NCI-H1105 (cell line): ENCODE measurements around the gene FOXN3.
A peak's percentile ranks its signal among the peaks of the same experiment; 100 is the strongest.

Experiments
- DNase-seq: peaks from one replicate; lab custom pipeline; 2025; lab: John Stamatoyannopoulos, UW

Gene FOXN3

GRCh38 chr14:89190765-89191513 is 226.1 kb downstream of the FOXN3 start:
- peak; percentile 92 for DNase-seq

DNA sequence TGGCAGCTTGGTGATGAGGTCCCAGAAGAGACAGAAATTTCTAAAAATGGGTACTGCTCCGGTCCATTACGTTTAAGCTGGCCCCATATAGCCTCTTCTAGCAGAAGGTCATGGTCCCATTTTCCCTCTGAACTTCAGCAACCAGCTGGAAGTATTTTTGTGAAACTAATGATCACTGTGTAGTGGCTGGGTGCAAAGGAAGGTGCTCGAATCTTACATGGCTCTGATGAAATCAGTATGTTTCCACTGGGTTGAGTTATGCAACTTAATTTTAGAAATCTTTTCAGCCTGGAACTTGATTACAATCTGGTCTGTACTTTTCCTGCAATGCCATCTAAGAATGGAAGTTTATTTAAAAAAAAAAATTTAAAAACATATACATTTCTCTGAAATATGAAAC is 228.5 kb downstream of the FOXN3 start:
- no peak for DNase-seq

- DNase-seq: no peak
Observed at GRCh38 chr14:89187501-89187900, 229.5 kb downstream of the FOXN3 start.

DNA sequence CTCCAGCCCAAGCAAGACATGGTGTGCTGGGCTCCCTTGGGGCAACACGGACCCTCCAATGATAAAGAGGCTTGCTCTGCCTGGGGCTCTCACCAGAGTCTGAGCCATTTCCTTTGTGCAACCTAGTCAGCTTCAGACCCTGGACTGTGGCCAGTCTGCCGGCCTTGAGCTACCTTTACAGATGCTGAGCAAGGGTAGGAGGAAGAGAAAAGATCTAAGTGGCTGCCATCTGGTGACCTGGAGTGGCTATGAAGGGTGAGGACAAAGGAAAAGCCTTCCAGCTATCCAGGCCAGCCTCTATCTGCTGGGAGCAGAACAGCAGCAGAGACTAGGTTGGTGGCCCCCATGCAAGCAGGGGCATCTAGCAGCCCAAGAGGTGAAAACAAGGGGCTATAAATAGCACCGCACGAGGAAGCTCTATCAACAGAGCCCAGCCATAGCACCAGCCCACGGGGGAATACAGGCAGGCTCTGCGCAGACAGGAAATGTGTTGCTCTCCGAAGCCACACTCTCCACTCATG is 230.1 kb downstream of the FOXN3 start:
- DNase-seq: no peak

GRCh38 chr14:89185919-89186855 is 230.8 kb downstream of the FOXN3 start:
- no peak for DNase-seq

DNA sequence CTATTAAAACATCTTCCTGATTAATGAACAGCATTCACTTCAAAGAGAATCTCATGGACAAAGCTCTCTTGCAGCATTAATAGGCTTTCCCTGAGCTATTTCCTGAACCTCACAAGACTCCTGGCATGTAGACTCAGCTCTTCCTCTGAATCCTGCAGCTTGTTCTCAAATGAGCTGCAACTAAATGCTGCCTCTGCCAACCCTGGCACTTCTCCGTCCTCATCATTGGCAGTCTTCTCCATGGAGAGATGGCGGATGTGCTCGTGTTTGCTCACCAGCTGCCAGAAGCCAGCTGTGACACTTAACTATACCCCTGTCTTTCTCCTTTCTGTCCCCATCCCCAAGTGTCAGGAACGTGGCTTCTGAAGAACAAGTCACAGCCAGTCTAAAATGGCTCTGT is 232.1 kb downstream of the FOXN3 start:
- DNase-seq: no peak

DNA sequence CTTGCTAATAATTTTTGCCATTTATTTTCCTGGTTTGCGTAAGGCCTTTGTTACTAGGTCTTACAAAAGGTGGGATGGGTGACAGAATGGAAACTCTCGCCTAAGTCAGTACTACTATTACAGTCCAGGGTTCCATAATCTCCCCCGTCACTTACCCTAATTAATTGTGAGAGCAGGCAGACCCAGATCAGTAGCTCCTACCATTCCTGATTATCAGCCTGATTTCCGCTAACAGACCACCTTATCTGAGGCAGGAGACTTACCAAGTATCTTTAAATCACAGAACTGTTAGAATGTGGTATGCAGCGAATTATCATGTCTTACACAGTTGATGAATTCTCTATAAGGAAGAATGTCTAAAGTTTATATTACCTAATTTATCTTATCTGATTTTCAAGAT is 234.7 kb downstream of the FOXN3 start:
- DNase-seq: no peak

DNA sequence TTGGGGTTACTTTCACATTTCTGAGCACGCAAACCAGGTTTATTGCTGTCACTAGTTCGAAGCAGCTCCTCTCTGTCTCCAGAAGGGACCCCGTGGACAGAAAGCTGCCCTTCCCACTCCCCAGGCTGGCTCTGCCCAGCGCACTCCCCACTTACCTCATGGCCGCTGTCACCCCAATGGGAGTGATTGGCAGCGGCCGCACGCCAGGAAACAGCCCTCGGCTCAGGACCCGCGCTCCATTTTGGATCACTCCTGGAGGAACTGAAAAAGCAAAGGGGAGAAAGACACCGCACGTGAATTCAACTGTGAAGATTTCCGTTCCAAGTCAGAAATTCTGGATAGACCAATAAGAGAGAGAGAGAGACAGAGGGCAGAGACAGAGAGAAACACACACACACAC is 236.5 kb downstream of the FOXN3 start:
- DNase-seq: no peak

DNA sequence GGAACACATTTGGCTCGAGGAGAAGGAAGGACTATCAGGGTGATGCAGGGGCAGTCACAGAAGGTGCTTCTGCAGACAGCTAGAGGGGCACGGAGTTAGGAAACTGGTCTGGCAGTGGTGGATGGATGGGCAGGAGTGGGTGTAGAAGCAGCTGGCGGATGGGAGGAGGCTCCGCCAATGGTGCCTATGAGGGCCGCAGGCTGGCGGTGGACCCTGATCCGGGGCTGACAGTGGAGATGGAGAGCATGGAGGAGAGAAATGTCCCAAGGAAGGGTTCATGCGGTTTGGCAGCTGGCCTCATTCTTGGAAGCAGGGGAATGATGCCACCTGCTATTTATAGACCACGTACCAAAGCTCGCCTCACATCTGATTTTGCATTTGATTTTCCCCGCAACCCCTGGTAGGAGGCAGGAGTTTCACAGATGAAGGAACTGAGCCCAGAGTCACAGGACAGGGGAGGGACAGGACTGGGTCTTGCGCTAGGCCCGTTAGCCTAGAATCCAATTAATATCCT is 237.1 kb downstream of the FOXN3 start:
- DNase-seq: no peak

DNA sequence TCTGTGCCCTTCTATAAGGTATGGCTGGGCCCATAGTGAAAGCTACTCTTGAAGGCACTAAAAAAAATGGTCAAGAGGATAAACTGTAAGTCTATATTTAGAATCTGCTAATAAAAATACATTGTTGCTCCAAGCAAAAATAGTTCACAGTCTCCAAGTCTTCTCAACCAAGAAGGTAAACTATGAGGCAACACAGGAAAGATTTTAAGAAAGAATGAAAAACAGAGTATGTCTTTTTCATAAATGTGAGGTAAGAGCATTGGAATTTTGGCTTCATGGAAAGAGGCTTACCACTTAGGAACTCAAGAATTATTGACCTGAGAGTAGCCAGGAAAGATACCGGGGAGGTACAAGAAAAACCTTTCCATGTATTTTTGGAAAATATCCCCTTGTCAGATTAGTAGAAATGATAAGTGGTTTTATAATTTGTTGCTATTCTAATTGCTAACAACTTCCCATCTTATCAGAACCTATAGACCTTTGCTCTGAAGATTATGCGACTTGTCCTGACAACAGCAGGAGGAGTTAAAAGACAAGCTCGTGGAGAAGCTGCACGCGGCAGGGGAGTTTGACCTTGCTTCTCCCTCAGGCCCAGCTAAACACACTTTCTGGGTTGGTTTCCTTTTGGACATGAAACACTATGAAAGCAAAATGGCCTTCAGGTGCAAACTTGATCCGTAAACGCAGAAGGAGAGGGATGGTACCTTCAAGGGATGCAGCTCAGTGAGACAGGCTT is 238.1 kb downstream of the FOXN3 start:
- no peak for DNase-seq

DNA sequence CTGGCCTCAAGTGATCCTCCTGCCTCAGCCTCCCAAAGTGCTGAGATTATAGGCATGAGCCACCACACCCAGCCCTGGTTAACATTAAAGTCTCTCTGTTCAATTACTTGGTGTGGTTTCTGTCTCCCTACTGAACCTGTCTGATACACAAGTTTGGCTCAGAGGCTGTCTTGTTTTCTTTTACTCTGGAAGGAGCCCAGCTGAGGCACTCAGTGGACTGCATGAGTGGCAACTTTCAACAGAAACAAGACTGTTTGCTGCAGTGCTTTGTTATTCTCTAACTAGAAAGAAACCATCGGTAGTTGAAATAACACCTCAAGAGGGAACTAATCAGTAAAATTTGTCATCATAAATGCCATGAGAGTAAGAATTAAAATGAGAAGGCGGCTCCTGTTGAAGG is 238.7 kb downstream of the FOXN3 start:
- no peak for DNase-seq

DNA sequence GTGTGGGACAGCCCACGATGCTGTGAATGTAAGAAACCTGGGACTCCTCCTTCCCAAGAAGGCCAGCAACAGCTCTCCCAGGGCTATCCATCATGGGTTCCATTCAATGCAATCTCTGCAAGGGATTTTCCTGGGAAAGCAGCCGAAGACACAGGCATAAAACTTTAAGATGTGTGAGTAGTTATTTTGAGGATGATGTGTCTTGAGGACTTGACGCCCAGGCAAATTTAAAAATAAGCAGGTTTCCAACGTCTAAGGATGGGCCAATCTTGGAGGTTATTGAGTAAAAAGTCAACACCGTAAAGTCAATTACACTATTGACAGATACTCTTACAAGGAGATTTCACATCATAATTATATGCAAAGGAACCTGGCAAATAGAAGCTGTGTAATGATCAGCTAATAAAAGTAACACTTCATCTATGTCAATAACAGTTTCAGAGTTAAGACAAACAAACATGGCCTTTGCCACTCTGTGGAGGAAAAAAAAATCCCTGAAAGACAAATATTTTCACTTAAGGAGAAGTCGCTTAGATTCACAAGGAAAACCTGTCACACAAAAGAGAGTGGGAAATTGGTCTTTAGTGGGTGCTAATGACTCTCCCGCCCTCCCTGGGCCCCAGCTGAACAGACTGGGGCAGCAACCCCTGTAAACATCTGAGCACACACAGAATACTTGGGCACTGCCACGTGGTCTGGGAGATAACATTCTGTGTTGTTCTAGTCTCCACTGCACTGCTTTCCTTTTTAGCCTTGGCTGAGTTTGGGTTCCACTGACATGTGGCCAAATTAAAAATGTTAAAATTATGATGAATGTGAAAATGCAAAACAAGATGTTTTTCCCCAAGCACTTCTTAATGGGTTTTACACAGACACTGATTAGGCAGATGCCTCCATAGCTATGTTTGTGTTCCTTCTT is 240.9 kb downstream of the FOXN3 start:
- no peak for DNase-seq

DNA sequence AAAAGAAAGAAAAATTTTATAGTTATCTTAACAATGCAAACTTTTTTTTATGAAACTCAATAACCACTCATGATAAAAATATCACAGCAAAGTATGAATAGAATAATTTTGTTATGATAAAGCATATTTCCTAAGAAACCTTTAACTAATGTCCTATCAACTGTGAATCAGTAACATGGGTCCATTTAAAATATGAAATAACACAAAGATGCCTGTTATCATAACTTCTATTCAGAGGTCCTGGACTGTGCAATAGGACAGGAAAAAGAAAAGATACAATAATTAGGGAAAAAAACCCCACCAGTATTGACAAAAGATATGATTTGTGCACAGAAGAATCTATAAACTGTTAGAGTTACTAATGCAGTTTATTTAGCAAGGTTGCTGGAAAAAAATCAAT is 245.4 kb downstream of the FOXN3 start:
- no peak for DNase-seq

- no peak for DNase-seq
Observed at GRCh38 chr14:89171168-89171567, 245.9 kb downstream of the FOXN3 start.

GRCh38 chr14:89167705-89168104 is 249.3 kb downstream of the FOXN3 start:
- DNase-seq: no peak

GRCh38 chr14:89166633-89167032 is 250.4 kb downstream of the FOXN3 start:
- DNase-seq: no peak

DNA sequence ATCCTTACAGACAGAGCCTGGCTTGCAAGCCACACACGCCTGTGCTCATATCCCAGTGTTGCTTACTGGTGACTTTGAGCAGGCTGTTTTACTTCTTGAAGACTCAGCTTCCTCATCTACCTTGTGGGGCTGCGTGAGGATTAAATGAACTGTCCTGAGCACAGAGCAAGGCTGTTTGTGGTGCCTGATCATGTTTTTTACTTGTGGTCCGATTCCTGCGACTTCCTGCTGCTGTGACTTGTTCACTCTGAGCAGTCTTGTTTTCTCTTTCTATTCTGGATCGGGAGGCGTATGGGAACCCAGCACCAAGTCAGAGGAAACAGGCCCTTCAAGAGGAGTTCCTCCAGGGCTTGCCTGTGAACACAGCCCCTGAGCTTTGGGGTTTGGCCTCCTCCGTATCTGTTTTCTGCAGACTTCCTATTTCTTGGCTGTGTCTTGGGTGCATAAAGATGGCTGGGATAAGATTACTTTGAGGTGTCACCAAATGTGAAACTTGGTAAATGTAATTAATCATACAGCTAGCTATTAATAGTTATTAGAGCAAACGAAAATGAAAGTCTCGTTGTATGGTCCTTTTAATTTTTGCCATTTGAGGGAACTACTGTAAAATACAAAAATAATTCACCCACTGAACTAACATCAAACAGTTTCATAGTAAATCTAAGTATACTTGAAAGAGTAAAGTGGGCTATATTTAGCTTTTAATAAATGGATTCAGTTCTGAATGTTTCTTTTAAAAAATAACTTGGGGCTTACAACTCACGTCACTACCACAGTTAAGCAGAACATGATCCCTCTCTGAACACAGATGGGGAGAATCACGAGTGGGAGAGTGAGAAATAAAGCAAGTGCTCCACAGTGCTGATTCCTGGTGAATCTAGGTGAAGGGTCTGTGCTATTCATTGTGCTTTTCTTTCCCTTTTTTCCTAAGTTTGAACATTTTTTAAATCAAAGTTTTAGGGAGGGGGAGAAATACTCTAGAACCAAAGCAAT is 251.5 kb downstream of the FOXN3 start:
- DNase-seq: no peak

DNA sequence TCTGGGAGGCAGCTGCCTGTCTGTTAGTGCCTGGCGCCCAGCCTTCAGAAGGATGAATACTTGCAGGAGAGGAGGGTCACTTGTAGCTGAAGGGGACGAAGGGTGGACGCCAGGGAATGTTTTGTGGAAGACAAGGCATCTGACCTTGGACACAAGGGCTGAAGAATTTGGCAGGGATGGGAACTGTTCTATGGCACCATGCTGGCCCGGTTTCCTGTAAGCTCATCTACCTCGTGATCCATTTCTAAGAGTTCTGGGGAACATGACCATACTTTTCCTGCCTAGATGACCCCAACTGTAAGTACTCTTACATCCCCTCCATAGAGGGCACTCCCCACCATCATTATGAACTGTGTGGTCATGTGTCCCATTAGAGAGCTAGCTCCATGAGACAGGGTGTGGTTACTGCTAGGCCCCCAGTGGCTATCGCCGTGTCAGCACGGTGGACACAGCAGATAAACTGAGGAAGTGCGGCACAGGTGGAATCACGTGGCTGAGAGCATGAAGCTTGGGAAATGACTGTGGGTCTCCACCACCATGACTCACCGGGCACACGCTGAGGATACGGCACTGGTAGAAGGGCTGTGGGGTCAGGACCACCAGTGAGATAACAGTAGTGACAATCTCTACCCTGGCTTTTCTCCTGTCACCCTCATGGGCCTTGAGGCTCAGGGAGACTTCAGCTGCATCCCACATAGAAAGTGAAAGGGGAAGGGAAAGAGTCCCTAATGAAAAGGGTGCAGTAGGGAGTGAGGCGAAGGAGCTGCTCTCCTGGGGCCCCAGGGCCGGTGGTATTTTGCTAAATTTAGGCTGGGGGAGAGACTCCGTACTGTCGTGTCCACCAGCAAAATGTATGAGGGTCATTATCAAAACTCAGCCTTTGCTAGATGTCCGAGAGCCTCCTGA is 252.6 kb downstream of the FOXN3 start:
- DNase-seq: no peak
